IMR-90 (cell line): ENCODE measurements around the gene FOXL1. TPM values are rescaled to one million over a fixed set of nuclear protein-coding genes. Genes with fewer than 3 reads are reported as not detected.

Experiments used
- ATAC-seq: fragments of 200-7000 bp; cut with Tn5 transposase; 2 replicates; pipeline ENCODE4 v1.9.1; 2020; ENCODE audit warnings: low read depth, mild to moderate bottlenecking, moderate library complexity
- BruUV-seq: library from RNA; stranded (reverse); fragments of 400-500 nt; replicated peaks from 2 replicates; lab custom pipeline; 2021; lab: Mats Ljungman, UMichigan
- CTCF ChIA-PET: fragments of 300-600 bp; formaldehyde crosslinking; extraction: SDS; loops from one replicate; lab custom pipeline; 2021; ENCODE audit warnings: antibody characterized with exemption; lab: Yijun Ruan, JAX
- POLR2A ChIA-PET: fragments of 300-600 bp; sonication (Branson Sonifier 250); formaldehyde crosslinking; loops from one replicate; lab custom pipeline; 2022; ENCODE audit warnings: antibody characterized with exemption; ENCODE audit not compliant: unreplicated experiment; lab: Charles Lee
- DNase-seq: peaks from one replicate; pipeline ENCODE4 v3.0.0; 2013
- H2AFZ ChIP-seq: replicated peaks from 2 replicates; pipeline ENCODE3; 2013; ENCODE audit warnings: low read length, mild to moderate bottlenecking; ENCODE audit not compliant: poor library complexity
- H2AK5ac ChIP-seq: 2 replicates; pipeline ENCODE4 v1.6.1; 2013; ENCODE audit warnings: low read depth, low read length, inconsistent platforms
- H2AK9ac ChIP-seq: replicated peaks from 2 replicates; pipeline ENCODE3; 2013; ENCODE audit warnings: mild to moderate bottlenecking, low read depth, low read length, moderate library complexity; ENCODE audit not compliant: poor library complexity
- H2BK120ac ChIP-seq: 2 replicates; pipeline ENCODE4 v1.6.1; 2013; ENCODE audit warnings: low read depth, low read length, inconsistent platforms
- H2BK15ac ChIP-seq: 3 replicates; pipeline ENCODE4 v1.6.1; 2013; ENCODE audit warnings: low read depth, low read length, inconsistent platforms
- H2BK20ac ChIP-seq: 2 replicates; pipeline ENCODE4 v1.6.1; 2013; ENCODE audit warnings: low read depth, mild to moderate bottlenecking, inconsistent platforms, low read length, moderate library complexity
- H2BK5ac ChIP-seq: 2 replicates; pipeline ENCODE4 v1.6.1; 2013; ENCODE audit warnings: mild to moderate bottlenecking, low read depth, low read length, inconsistent platforms; ENCODE audit not compliant: poor library complexity, severe bottlenecking
- H3K14ac ChIP-seq: replicated peaks from 2 replicates; pipeline ENCODE4 v1.6.1; 2013; ENCODE audit warnings: low read depth, low read length, inconsistent platforms
- H3K18ac ChIP-seq: 2 replicates; pipeline ENCODE4 v1.6.1; 2013; ENCODE audit warnings: low read depth, low read length, control low read depth
- H3K23ac ChIP-seq: 2 replicates; pipeline ENCODE4 v1.6.1; 2013; ENCODE audit warnings: low read depth, low read length, inconsistent platforms
- H3K27ac ChIP-seq: 2 replicates; pipeline ENCODE4 v1.5.1; 2013; ENCODE audit warnings: mild to moderate bottlenecking, control low read depth, low read length; ENCODE audit not compliant: insufficient read depth
- H3K27me3 ChIP-seq: 2 replicates; pipeline ENCODE4 v1.6.1; 2013; ENCODE audit warnings: low read length; ENCODE audit not compliant: control insufficient read depth, insufficient read depth
- H3K36me3 ChIP-seq: 2 replicates; pipeline ENCODE4 v1.6.1; 2013; ENCODE audit warnings: low read length, mixed read lengths; ENCODE audit not compliant: control insufficient read depth, insufficient read depth
- H3K4ac ChIP-seq: 2 replicates; pipeline ENCODE4 v1.6.1; 2013; ENCODE audit warnings: low read depth, low read length, inconsistent platforms
- H3K4me1 ChIP-seq: 2 replicates; pipeline ENCODE4 v1.6.1; 2013; ENCODE audit warnings: low read length, mixed read lengths; ENCODE audit not compliant: control insufficient read depth, insufficient read depth
- H3K4me2 ChIP-seq: 2 replicates; pipeline ENCODE4 v1.6.1; 2013; ENCODE audit warnings: low read depth, mild to moderate bottlenecking, control low read depth, low read length, moderate library complexity
- H3K4me3 ChIP-seq: 2 replicates; pipeline ENCODE4 v1.5.1; 2013; ENCODE audit warnings: low read depth, mild to moderate bottlenecking, control low read depth, low read length, moderate library complexity; ENCODE audit not compliant: insufficient read depth
- H3K56ac ChIP-seq: 2 replicates; pipeline ENCODE4 v1.6.1; 2013; ENCODE audit warnings: low read length, inconsistent platforms; ENCODE audit not compliant: insufficient read depth; ENCODE audit errors: extremely low read depth
- H3K79me1 ChIP-seq, 2 experiments: 2 replicates each; pipeline ENCODE4 v1.6.1; 2013; ENCODE audit warnings: low read length in 2 of 2, inconsistent platforms in 1 of 2, low read depth in 1 of 2
- H3K9ac ChIP-seq: 2 replicates; pipeline ENCODE4 v1.6.1; 2013; ENCODE audit warnings: low read depth, low read length, control low read depth
- H3K9me1 ChIP-seq: 2 replicates; pipeline ENCODE4 v1.6.1; 2013; ENCODE audit warnings: low read length, inconsistent platforms; ENCODE audit not compliant: insufficient read depth
- H3K9me3 ChIP-seq: 2 replicates; pipeline ENCODE4 v1.6.1; 2013; ENCODE audit warnings: low read length; ENCODE audit not compliant: control insufficient read depth, insufficient read depth
- H4K20me1 ChIP-seq: 2 replicates; pipeline ENCODE4 v1.6.1; 2013; ENCODE audit warnings: low read length, inconsistent platforms; ENCODE audit not compliant: insufficient read depth
- H4K5ac ChIP-seq: 2 replicates; pipeline ENCODE4 v1.6.1; 2013; ENCODE audit warnings: mild to moderate bottlenecking, low read depth, low read length, control low read depth
- H4K8ac ChIP-seq, 2 experiments: 2 replicates each; pipeline ENCODE4 v1.6.1; 2013; ENCODE audit warnings: low read depth in 2 of 2, low read length in 2 of 2, control low read depth in 1 of 2, inconsistent platforms in 1 of 2
- H4K91ac ChIP-seq: 2 replicates; pipeline ENCODE4 v1.6.1; 2013; ENCODE audit warnings: low read depth, low read length, inconsistent platforms; ENCODE audit not compliant: insufficient read depth
- CHD1 ChIP-seq: IDR thresholded peaks from 2 replicates; pipeline ENCODE4 v1.6.1; 2012; ENCODE audit warnings: low read depth, low read length, improper control_type of control experiment
- FOS ChIP-seq: fragments of 150-350 bp; IDR thresholded peaks from 2 replicates; pipeline ENCODE4 v1.6.1; 2016; ENCODE audit warnings: low read depth, low read length
- MAZ ChIP-seq: IDR thresholded peaks from 2 replicates; pipeline ENCODE4 v1.6.1; 2012; ENCODE audit warnings: low read depth, mild to moderate bottlenecking, low read length, improper control_type of control experiment, moderate library complexity, borderline replicate concordance
- NFE2L2 ChIP-seq: fragments of 150-350 bp; IDR thresholded peaks from 2 replicates; pipeline ENCODE4 v1.6.1; 2016; ENCODE audit warnings: low read depth, mild to moderate bottlenecking, low read length
- POLR2A ChIP-seq: IDR thresholded peaks from 2 replicates; pipeline ENCODE4 v1.6.1; 2012; ENCODE audit warnings: mild to moderate bottlenecking, low read depth, low read length
- RAD21 ChIP-seq: IDR thresholded peaks from 2 replicates; pipeline ENCODE4 v1.6.1; 2012; ENCODE audit warnings: low read length, improper control_type of control experiment
- RFX5 ChIP-seq: IDR thresholded peaks from 2 replicates; pipeline ENCODE4 v1.8.0; 2012; ENCODE audit warnings: low read depth, mild to moderate bottlenecking, low read length, moderate library complexity
- WGBS, 2 experiments: methylation state at CpG; one replicate each; pipeline versions ENCODE4 v1.1.5 to v1.1.7; 2013; ENCODE audit warnings: missing lambda C conversion rate in 2 of 2; ENCODE audit not compliant: insufficient read length in 1 of 2; ENCODE audit errors: extremely low coverage in 2 of 2; 5-methylcytosine and 5-hydroxymethylcytosine counted together
- dilution Hi-C: fragments of 300-500 bp; cut with HindIII; formaldehyde crosslinking; loops from one replicate; pipeline ENCODE4 v1.14.3; 2018; ENCODE audit warnings: low sequenced_read_pairs; ENCODE audit not compliant: unreplicated experiment
- in situ Hi-C: fragments of 300-500 bp; cut with MboI; formaldehyde crosslinking; loops from 3 replicates; pipeline ENCODE4 v1.14.3; 2019; ENCODE audit warnings: low sequenced_read_pairs, inconsistent platforms, mixed read lengths
- intact Hi-C: fragments of 100-400 bp; cut with micrococcal nuclease; formaldehyde crosslinking; loops from 2 replicates; pipeline ENCODE4 v1.10.0; 2022
- polyA plus RNA-seq, 3 experiments: library from polyadenylated mRNA; depleted of rRNA; stranded (reverse); fragments of >200 nt; gene quantifications; 2 replicates each; pipeline ENCODE4 v1.2.3, GENCODE V29; 2012; ENCODE audit warnings: low replicate concordance in 1 of 3
- total RNA-seq: library from RNA; depleted of rRNA; stranded (reverse); fragments of >200 nt; gene quantifications from 2 replicates; pipeline ENCODE4 v1.2.3, GENCODE V29; 2012

FOXL1 gene
- total and polyA plus RNA-seq, 2 of the 4 experiments (the other 2 are of a cell fraction) = 15.2 to 25.8 TPM

GRCh38 chr16:86620184-86620583, 41.8 kb downstream of the FOXL1 start:
- Histone ChIP-seq H4K20me1 (no peaks in the 10 kb centered on the region), H3K27me3 (no peaks in the 10 kb centered on the region), H2BK5ac (no peak overlapping the region), H3K4me3 (no peak overlapping the region), H3K79me1 (no peaks in the 10 kb centered on the region), H4K8ac (no peak overlapping the region), H3K9me3 (peaks cover 4% of the 10 kb centered on the region; the same call in 1 of the 2 replicates), H4K5ac (no peak overlapping the region), H2BK20ac (no peak overlapping the region), H3K4ac (no peak overlapping the region), H2AFZ (no peak overlapping the region), H3K4me2 (no peak overlapping the region), H4K91ac (no peak overlapping the region), H2AK5ac (no peak overlapping the region), H3K56ac (no peak overlapping the region), H3K14ac (no peak overlapping the region), H3K4me1 (peaks cover 7% of the 10 kb centered on the region), H3K23ac (no peak overlapping the region), H3K36me3 (no peaks in the 10 kb centered on the region), H3K18ac (no peak overlapping the region), H2BK15ac (no peak overlapping the region), H3K9ac (no peak overlapping the region), H3K9me1 (peaks cover 4% of the 10 kb centered on the region), H2BK120ac (no peak overlapping the region), H3K27ac (no peak overlapping the region), H2AK9ac (no peak overlapping the region)
- in situ Hi-C loops = no loop called here
- no peak for DNase-seq
- dilution Hi-C loops = no loop called here
- no peak for ATAC-seq
- intact Hi-C loops = no loop called here
- CTCF ChIA-PET = no interaction called here
- TF ChIP-seq FOS = no peak
- TF ChIP-seq POLR2A = no peak
- TF ChIP-seq NFE2L2 = no peak
- no peak for TF ChIP-seq CHD1
- no peak for TF ChIP-seq RAD21
- no peak for TF ChIP-seq RFX5
- no peak for TF ChIP-seq MAZ
- POLR2A ChIA-PET = no interaction called here
- no TSS peak for BruUV-seq
- WGBS, 2 experiments = no CpG with 5 or more reads among the region's 1 CpG
